HUES48 (cell line): ENCODE data around the gene CC2D2A.

ENCODE experiments used
- H3K27ac ChIP-seq: one replicate; pipeline ENCODE4 v1.7.0; 2013; ENCODE audit warnings: low read depth, low read length, inconsistent platforms
- H3K27me3 ChIP-seq: 2 replicates; pipeline ENCODE4 v1.6.1; 2013; ENCODE audit warnings: mild to moderate bottlenecking, low read length; ENCODE audit not compliant: control insufficient read depth, insufficient read depth
- H3K36me3 ChIP-seq: 2 replicates; pipeline ENCODE4 v1.6.1; 2013; ENCODE audit warnings: low read length; ENCODE audit not compliant: control insufficient read depth, insufficient read depth
- H3K4me1 ChIP-seq: 2 replicates; pipeline ENCODE4 v1.6.1; 2013; ENCODE audit warnings: mild to moderate bottlenecking, low read length; ENCODE audit not compliant: control insufficient read depth, insufficient read depth
- H3K4me3 ChIP-seq: 2 replicates; pipeline ENCODE4 v1.5.1; 2013; ENCODE audit warnings: mild to moderate bottlenecking, low read depth, low read length
- H3K9ac ChIP-seq: 2 replicates; pipeline ENCODE4 v1.6.1; 2013; ENCODE audit warnings: mild to moderate bottlenecking, low read depth, low read length, moderate library complexity
- H3K9me3 ChIP-seq: 2 replicates; pipeline ENCODE4 v1.6.1; 2013; ENCODE audit warnings: low read length; ENCODE audit not compliant: control insufficient read depth, insufficient read depth

Gene CC2D2A

GRCh38 chr4:15470128-15470475 is 420 bp downstream of the CC2D2A start:
- 0 out of 2 replicates have a peak overlapping the region, but pooled peaks have one; percentile 52 for H3K9ac ChIP-seq
- no peaks in the 10 kb centered on the region for H3K36me3 ChIP-seq
- H3K27ac ChIP-seq: peak overlapping the region; percentile 14
- H3K27me3 ChIP-seq: no peaks in the 10 kb centered on the region
- H3K4me1 ChIP-seq: peaks cover 33% of the 10 kb centered on the region
- H3K9me3 ChIP-seq: no peaks in the 10 kb centered on the region
- H3K4me3 ChIP-seq: peak overlapping the region; percentile 56

GRCh38 chr4:15476396-15476795 is 6.7 kb downstream of the CC2D2A start:
- no peaks in the 10 kb centered on the region for H3K9me3 ChIP-seq
- no peak overlapping the region for H3K9ac ChIP-seq
- H3K27me3 ChIP-seq: no peaks in the 10 kb centered on the region
- no peak overlapping the region for H3K27ac ChIP-seq
- H3K36me3 ChIP-seq: 0 out of 2 replicates have a peak, but pooled peaks cover 3% of the 10 kb centered on the region
- H3K4me3 ChIP-seq: no peak overlapping the region
- peaks cover 22% of the 10 kb centered on the region for H3K4me1 ChIP-seq

GRCh38 chr4:15478724-15479088 is 9.0 kb downstream of the CC2D2A start:
- Histone ChIP-seq H3K4me3 (peak overlapping the region; percentile 65), H3K27ac (peak overlapping the region; percentile 98), H3K9ac (peak overlapping the region; percentile 89; the same call in 1 of the 2 replicates)

GRCh38 chr4:15479089-15479912 is 9.6 kb downstream of the CC2D2A start:
- H3K9me3 ChIP-seq: no peaks in the 10 kb centered on the region
- H3K27ac ChIP-seq: peak overlapping the region; percentile 98
- peaks cover 3% of the 10 kb centered on the region; the same call in 1 of the 2 replicates for H3K36me3 ChIP-seq
- peak overlapping the region; percentile 89 for H3K9ac ChIP-seq
- H3K4me3 ChIP-seq: peak overlapping the region; percentile 65
- peaks cover 7% of the 10 kb centered on the region for H3K4me1 ChIP-seq
- no peaks in the 10 kb centered on the region for H3K27me3 ChIP-seq

More at GRCh38 chr4:15478724-15479088, 9.0 kb downstream of the CC2D2A start:
- Histone ChIP-seq H3K4me1 (peaks cover 9% of the 10 kb centered on the region), H3K36me3 (peaks cover 3% of the 10 kb centered on the region; the same call in 1 of the 2 replicates), H3K27me3 (no peaks in the 10 kb centered on the region), H3K9me3 (no peaks in the 10 kb centered on the region)

- peak overlapping the region; percentile 65 for H3K4me3 ChIP-seq
- peaks cover 3% of the 10 kb centered on the region; the same call in 1 of the 2 replicates for H3K36me3 ChIP-seq
- no peaks in the 10 kb centered on the region for H3K9me3 ChIP-seq
- peaks cover 7% of the 10 kb centered on the region for H3K4me1 ChIP-seq
- peak overlapping the region; percentile 98 for H3K27ac ChIP-seq
- H3K27me3 ChIP-seq: no peaks in the 10 kb centered on the region
- peak overlapping the region; percentile 89 for H3K9ac ChIP-seq
Measured at GRCh38 chr4:15479913-15480185, 10.2 kb downstream of the CC2D2A start.

GRCh38 chr4:15481961-15482745 is 12.5 kb downstream of the CC2D2A start:
- Histone ChIP-seq H3K9ac (no peak overlapping the region), H3K4me3 (no peak overlapping the region), H3K4me1 (peaks cover 7% of the 10 kb centered on the region), H3K36me3 (peaks cover 3% of the 10 kb centered on the region; the same call in 1 of the 2 replicates), H3K27me3 (no peaks in the 10 kb centered on the region), H3K27ac (no peak overlapping the region), H3K9me3 (no peaks in the 10 kb centered on the region)

GRCh38 chr4:15482842-15483241 is 13.2 kb downstream of the CC2D2A start:
- H3K4me3 ChIP-seq: no peak overlapping the region
- no peak overlapping the region for H3K27ac ChIP-seq

GRCh38 chr4:15488136-15488535 is 18.5 kb downstream of the CC2D2A start:
- Histone ChIP-seq H3K27me3 (no peaks in the 10 kb centered on the region), H3K4me3 (no peak overlapping the region), H3K9ac (no peak overlapping the region), H3K9me3 (no peaks in the 10 kb centered on the region), H3K4me1 (no peaks in the 10 kb centered on the region), H3K27ac (no peak overlapping the region), H3K36me3 (no peaks in the 10 kb centered on the region)

More at GRCh38 chr4:15482842-15483241, 13.2 kb downstream of the CC2D2A start:
- Histone ChIP-seq H3K9me3 (no peaks in the 10 kb centered on the region), H3K27me3 (no peaks in the 10 kb centered on the region), H3K9ac (no peak overlapping the region), H3K4me1 (peaks cover 7% of the 10 kb centered on the region), H3K36me3 (peaks cover 3% of the 10 kb centered on the region; the same call in 1 of the 2 replicates)

GRCh38 chr4:15488658-15489470 is 19.2 kb downstream of the CC2D2A start:
- no peaks in the 10 kb centered on the region for H3K4me1 ChIP-seq
- H3K4me3 ChIP-seq: no peak overlapping the region
- no peaks in the 10 kb centered on the region for H3K27me3 ChIP-seq
- H3K27ac ChIP-seq: no peak overlapping the region
- no peaks in the 10 kb centered on the region for H3K9me3 ChIP-seq
- H3K9ac ChIP-seq: no peak overlapping the region
- no peaks in the 10 kb centered on the region for H3K36me3 ChIP-seq

- Histone ChIP-seq H3K4me1 (no peaks in the 10 kb centered on the region), H3K9ac (no peak overlapping the region), H3K4me3 (no peak overlapping the region), H3K27ac (no peak overlapping the region), H3K9me3 (no peaks in the 10 kb centered on the region), H3K27me3 (no peaks in the 10 kb centered on the region), H3K36me3 (no peaks in the 10 kb centered on the region)
Measured at GRCh38 chr4:15489551-15489950, 19.9 kb downstream of the CC2D2A start.
